BE2C (cell line): ENCODE measurements around the gene UEVLD.

Source experiments
- DNase-seq: peaks from one replicate; pipeline ENCODE4 v3.0.0-alpha.2; 2020
- H3K27me3 ChIP-seq: fragments of 250-450 bp; sonication (Bioruptor Pico); 2 replicates; pipeline ENCODE4 v1.5.1; 2020; ENCODE audit warnings: mild to moderate bottlenecking
- H3K36me3 ChIP-seq: fragments of 250-450 bp; sonication (Bioruptor Pico); 2 replicates; pipeline ENCODE4 v1.5.1; 2020; ENCODE audit warnings: mild to moderate bottlenecking
- H3K4me1 ChIP-seq: fragments of 250-450 bp; sonication (Bioruptor Pico); 2 replicates; pipeline ENCODE4 v1.5.1; 2020
- H3K4me3 ChIP-seq: 2 replicates; pipeline ENCODE4 v1.5.1; 2011; ENCODE audit warnings: low read depth, low read length
- H3K9me3 ChIP-seq: fragments of 250-450 bp; sonication (Bioruptor Pico); 2 replicates; pipeline ENCODE4 v1.5.1; 2020
- CTCF ChIP-seq: IDR thresholded peaks from 2 replicates; pipeline ENCODE4 v1.5.1; 2012; ENCODE audit warnings: mild to moderate bottlenecking, low read depth, low read length

The UEVLD gene

GRCh38 chr11:18566406-18566805 lies 22.1 kb downstream of the UEVLD start:
- no peak for TF ChIP-seq CTCF
- Histone ChIP-seq H3K9me3 (no peaks in the 10 kb centered on the region), H3K4me1 (no peaks in the 10 kb centered on the region), H3K4me3 (no peak overlapping the region), H3K36me3 (no peaks in the 10 kb centered on the region), H3K27me3 (no peaks in the 10 kb centered on the region)
- no peak for DNase-seq

GRCh38 chr11:18564149-18564548 lies 24.4 kb downstream of the UEVLD start:
- H3K36me3 ChIP-seq: no peaks in the 10 kb centered on the region
- no peak overlapping the region for H3K4me3 ChIP-seq
- no peaks in the 10 kb centered on the region for H3K9me3 ChIP-seq
- H3K4me1 ChIP-seq: no peaks in the 10 kb centered on the region
- no peaks in the 10 kb centered on the region for H3K27me3 ChIP-seq
- DNase-seq: no peak
- no peak for TF ChIP-seq CTCF

- Histone ChIP-seq H3K36me3 (no peaks in the 10 kb centered on the region), H3K4me3 (no peak overlapping the region), H3K9me3 (no peaks in the 10 kb centered on the region), H3K27me3 (no peaks in the 10 kb centered on the region), H3K4me1 (no peaks in the 10 kb centered on the region)
- no peak for DNase-seq
- TF ChIP-seq CTCF: no peak
These were observed 25.3 kb downstream of the UEVLD start for GRCh38 chr11:18563090-18563730.

GRCh38 chr11:18548001-18548400 lies 40.5 kb downstream of the UEVLD start:
- DNase-seq: no peak
- no peak for TF ChIP-seq CTCF
- Histone ChIP-seq H3K36me3 (no peaks in the 10 kb centered on the region), H3K4me3 (no peak overlapping the region), H3K4me1 (no peaks in the 10 kb centered on the region), H3K9me3 (no peaks in the 10 kb centered on the region), H3K27me3 (no peaks in the 10 kb centered on the region)

GRCh38 chr11:18540207-18541009 lies 48.1 kb downstream of the UEVLD start:
- peak; percentile 41 for TF ChIP-seq CTCF
- Histone ChIP-seq H3K4me3 (no peak overlapping the region), H3K4me1 (no peaks in the 10 kb centered on the region), H3K36me3 (no peaks in the 10 kb centered on the region), H3K27me3 (no peaks in the 10 kb centered on the region), H3K9me3 (no peaks in the 10 kb centered on the region)
- DNase-seq: no peak

GRCh38 chr11:18536209-18536608 lies 52.3 kb downstream of the UEVLD start:
- DNase-seq: no peak
- TF ChIP-seq CTCF: no peak
- no peaks in the 10 kb centered on the region for H3K27me3 ChIP-seq
- H3K9me3 ChIP-seq: no peaks in the 10 kb centered on the region
- H3K4me1 ChIP-seq: no peaks in the 10 kb centered on the region
- no peaks in the 10 kb centered on the region for H3K36me3 ChIP-seq
- no peak overlapping the region for H3K4me3 ChIP-seq
